ENCODE results near the gene ELFN1.

Gene ELFN1

GRCh38 chr7:1641661-1642260, 28.3 kb upstream of the ELFN1 start:
- no peak for TF ChIP-seq CTCF (IDR thresholded peaks at IDR 0.05; ENCODE audit: borderline replicate concordance, control extremely low read depth, extremely low read depth, insufficient read depth, missing control alignments)
- no peak for DNase-seq (ENCODE audit: low spot score)
- in situ Hi-C loops (cut with MboI; ENCODE audit: low sequenced_read_pairs, unreplicated experiment) = no loop called here

GRCh38 chr7:1642291-1642731, 27.8 kb upstream of the ELFN1 start:
- no peak for TF ChIP-seq CTCF (IDR thresholded peaks at IDR 0.05; ENCODE audit: borderline replicate concordance, control extremely low read depth, extremely low read depth, insufficient read depth, missing control alignments)
- no peak for DNase-seq (ENCODE audit: low spot score)
- in situ Hi-C loops (cut with MboI; ENCODE audit: low sequenced_read_pairs, unreplicated experiment) = no loop called here

- DNase-seq (ENCODE audit: low spot score) = no peak
- TF ChIP-seq CTCF (IDR thresholded peaks at IDR 0.05; ENCODE audit: borderline replicate concordance, control extremely low read depth, extremely low read depth, insufficient read depth, missing control alignments) = no peak
- in situ Hi-C loops (cut with MboI; ENCODE audit: low sequenced_read_pairs, unreplicated experiment) = no loop called here
Measured at GRCh38 chr7:1643270-1644092, 26.6 kb upstream of the ELFN1 start.

- no peak for DNase-seq (ENCODE audit: low spot score)
- TF ChIP-seq CTCF (IDR thresholded peaks at IDR 0.05; ENCODE audit: borderline replicate concordance, control extremely low read depth, extremely low read depth, insufficient read depth, missing control alignments) = no peak
- in situ Hi-C loops (cut with MboI; ENCODE audit: low sequenced_read_pairs, unreplicated experiment) = no loop called here
Measured at GRCh38 chr7:1644341-1645070, 25.6 kb upstream of the ELFN1 start.

GRCh38 chr7:1645071-1645409, 25.0 kb upstream of the ELFN1 start:
- no peak for TF ChIP-seq CTCF (IDR thresholded peaks at IDR 0.05; ENCODE audit: borderline replicate concordance, control extremely low read depth, extremely low read depth, insufficient read depth, missing control alignments)
- in situ Hi-C loops (cut with MboI; ENCODE audit: low sequenced_read_pairs, unreplicated experiment) = no loop called here
- DNase-seq (ENCODE audit: low spot score) = no peak

- DNase-seq (ENCODE audit: low spot score) = no peak
- in situ Hi-C loops (cut with MboI; ENCODE audit: low sequenced_read_pairs, unreplicated experiment) = no loop called here
- TF ChIP-seq CTCF (IDR thresholded peaks at IDR 0.05; ENCODE audit: borderline replicate concordance, control extremely low read depth, extremely low read depth, insufficient read depth, missing control alignments) = no peak
Measured at GRCh38 chr7:1645476-1645875, 24.6 kb upstream of the ELFN1 start.

All from GM13976 (cell line).